GM19351 (cell line): ENCODE results near the gene TAS2R7.
"Not testable (repeated sequence)": the region's sequence is repeated elsewhere in the genome, so short reads cannot be mapped to it uniquely, and the experiment has no call there.

Experiments
- ATAC-seq: cut with Tn5 transposase; IDR thresholded peaks from one replicate; pipeline ENCODE4 v1.9.1; 2021; ENCODE audit warnings: mild to moderate bottlenecking, moderate library complexity; ENCODE audit not compliant: unreplicated experiment

Gene TAS2R7

GRCh38 chr12:10802587-10802986 lies at the start of gene TAS2R7:
TAS2R7 (minus strand) TSS chr12:10802627; CDS start chr12:10802570, 57 bp downstream.
- ATAC-seq = no peak

GRCh38 chr12:10851243-10851858 lies 48.9 kb upstream of the TAS2R7 start:
- ATAC-seq = no peak

GRCh38 chr12:10849425-10849878 lies 47.0 kb upstream of the TAS2R7 start, which contains the start of gene PRR4:
PRR4 (minus strand) TSS chr12:10849475; CDS start chr12:10849437, 38 bp downstream.
- ATAC-seq = no peak

- no peak for ATAC-seq
Measured at GRCh38 chr12:10847744-10848143, 45.3 kb upstream of the TAS2R7 start.

GRCh38 chr12:10842862-10843261 lies 40.4 kb upstream of the TAS2R7 start:
- no peak for ATAC-seq

- no peak for ATAC-seq
Measured at GRCh38 chr12:10838461-10838860, 36.0 kb upstream of the TAS2R7 start.

GRCh38 chr12:10829994-10830393 lies 27.6 kb upstream of the TAS2R7 start:
- ATAC-seq = no peak

GRCh38 chr12:10826258-10826657 lies 23.8 kb upstream of the TAS2R7 start, which contains the start of gene TAS2R10:
TAS2R10 (minus strand) TSS chr12:10826358; CDS start chr12:10826269, 89 bp downstream.
- ATAC-seq = no peak

- ATAC-seq = no peak
Measured at GRCh38 chr12:10824957-10825356, 22.5 kb upstream of the TAS2R7 start.

- ATAC-seq = no peak
Measured at GRCh38 chr12:10811883-10812536, 9.6 kb upstream of the TAS2R7 start.

- no peak for ATAC-seq
Measured at GRCh38 chr12:10810068-10810467, 7.6 kb upstream of the TAS2R7 start, which contains the start of gene TAS2R9. TAS2R9 (minus strand) TSS chr12:10810168; CDS start chr12:10810075, 93 bp downstream.

GRCh38 chr12:10807186-10807585 lies 4.8 kb upstream of the TAS2R7 start, which contains the start of gene TAS2R8:
TAS2R8 (minus strand) TSS chr12:10807286; CDS start chr12:10806980, 306 bp downstream.
- ATAC-seq = no peak

- ATAC-seq = no peak
Measured at GRCh38 chr12:10801741-10802140, 686 bp downstream of the TAS2R7 start.

- no peak for ATAC-seq
Measured at GRCh38 chr12:10794222-10794621, 8.2 kb downstream of the TAS2R7 start.

- not testable (repeated sequence) for ATAC-seq
Measured at GRCh38 chr12:10791769-10792168, 10.7 kb downstream of the TAS2R7 start.

- no peak for ATAC-seq
Measured at GRCh38 chr12:10783252-10783651, 19.2 kb downstream of the TAS2R7 start.

GRCh38 chr12:10779103-10779502 lies 23.3 kb downstream of the TAS2R7 start:
- ATAC-seq = no peak

- no peak for ATAC-seq
Measured at GRCh38 chr12:10771132-10771733, 31.2 kb downstream of the TAS2R7 start.

GRCh38 chr12:10759657-10760056 lies 42.8 kb downstream of the TAS2R7 start:
- ATAC-seq = no peak

- ATAC-seq = no peak
Measured at GRCh38 chr12:10756194-10756593, 46.2 kb downstream of the TAS2R7 start.

GRCh38 chr12:10753059-10753458 lies 49.4 kb downstream of the TAS2R7 start:
- ATAC-seq = no peak
